HL-60/S4 treated with retinoic acid at 250 ng/mL for 4 days and 3 days (cell line): ENCODE data around the gene MFSD1.
"Not testable (repeated sequence)": the region's sequence is repeated elsewhere in the genome, so short reads cannot be mapped to it uniquely, and the experiment has no call there.

Experiments used
- in situ Hi-C: fragments of 300-500 bp; cut with MboI; formaldehyde crosslinking; loops from 2 replicates; pipeline ENCODE4 v1.7.0; 2022; ENCODE audit warnings: low sequenced_read_pairs

Gene MFSD1

DNA sequence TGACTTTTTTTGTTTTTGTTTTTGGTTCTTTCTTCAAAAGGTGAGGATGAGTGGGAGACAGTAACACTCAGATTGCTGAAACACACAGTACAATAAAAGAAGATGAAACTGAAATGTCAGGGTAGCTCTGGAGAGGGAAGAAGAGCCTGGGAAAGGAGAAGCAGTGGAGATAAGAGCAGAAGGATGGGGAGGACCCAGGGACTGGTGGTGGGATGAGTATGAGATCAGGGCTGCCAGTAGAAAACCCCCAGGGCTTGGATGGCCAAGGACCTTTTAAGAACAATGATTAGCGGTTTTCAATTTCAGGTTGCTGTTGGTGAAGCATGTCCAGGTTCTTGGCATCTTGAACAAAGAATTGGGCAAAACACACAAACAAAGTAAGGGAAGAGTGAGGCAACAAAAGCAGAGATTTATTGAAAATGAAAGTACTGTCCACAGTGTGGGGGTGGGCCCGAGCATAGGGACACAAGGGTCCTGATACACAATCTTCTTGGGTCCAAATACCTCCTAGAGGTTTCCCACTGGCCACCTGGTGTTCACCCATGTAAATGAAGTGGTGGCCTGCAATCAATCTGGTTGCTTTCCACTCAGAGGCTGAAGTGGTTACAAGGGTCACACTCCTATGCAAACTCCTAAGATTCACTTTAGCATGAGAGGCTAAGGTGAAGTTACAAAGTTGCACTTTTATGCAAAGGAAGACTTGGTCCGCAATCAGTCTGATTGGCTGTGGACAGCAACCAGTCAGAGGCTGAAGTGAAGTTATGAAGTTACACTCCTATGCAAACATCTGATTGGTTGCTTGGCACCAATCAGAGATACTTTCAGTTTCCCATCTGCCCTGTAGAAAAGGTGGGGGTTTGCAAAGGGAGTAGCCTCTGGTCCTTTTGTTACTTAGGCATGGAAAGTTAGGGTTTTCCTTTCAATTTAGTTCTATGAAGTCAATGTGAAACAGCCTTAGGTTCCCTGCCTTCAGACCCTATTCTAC is 26.1 kb upstream of the MFSD1 start:
- in situ Hi-C loops = no loop called here

DNA sequence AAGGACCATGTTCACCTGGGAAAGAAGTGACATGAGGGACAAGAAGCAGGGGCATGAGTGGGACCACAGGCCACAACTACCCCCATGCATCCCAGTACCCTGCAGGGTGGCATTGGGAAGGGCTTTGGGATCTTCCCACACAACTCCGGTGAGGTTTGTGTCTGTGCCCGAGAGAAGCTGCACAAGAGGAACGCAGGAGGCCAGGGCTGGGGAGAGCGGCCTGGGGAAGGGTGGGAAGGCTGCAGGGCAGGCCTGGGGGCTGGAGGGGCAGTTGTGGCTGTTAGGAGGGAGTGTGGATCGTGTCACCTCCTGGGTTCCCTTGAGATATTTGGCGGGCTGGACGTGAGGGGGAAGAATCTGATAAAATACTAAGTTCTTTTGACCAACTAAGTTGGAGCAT is 25.3 kb upstream of the MFSD1 start:
- in situ Hi-C loops = no loop called here

DNA sequence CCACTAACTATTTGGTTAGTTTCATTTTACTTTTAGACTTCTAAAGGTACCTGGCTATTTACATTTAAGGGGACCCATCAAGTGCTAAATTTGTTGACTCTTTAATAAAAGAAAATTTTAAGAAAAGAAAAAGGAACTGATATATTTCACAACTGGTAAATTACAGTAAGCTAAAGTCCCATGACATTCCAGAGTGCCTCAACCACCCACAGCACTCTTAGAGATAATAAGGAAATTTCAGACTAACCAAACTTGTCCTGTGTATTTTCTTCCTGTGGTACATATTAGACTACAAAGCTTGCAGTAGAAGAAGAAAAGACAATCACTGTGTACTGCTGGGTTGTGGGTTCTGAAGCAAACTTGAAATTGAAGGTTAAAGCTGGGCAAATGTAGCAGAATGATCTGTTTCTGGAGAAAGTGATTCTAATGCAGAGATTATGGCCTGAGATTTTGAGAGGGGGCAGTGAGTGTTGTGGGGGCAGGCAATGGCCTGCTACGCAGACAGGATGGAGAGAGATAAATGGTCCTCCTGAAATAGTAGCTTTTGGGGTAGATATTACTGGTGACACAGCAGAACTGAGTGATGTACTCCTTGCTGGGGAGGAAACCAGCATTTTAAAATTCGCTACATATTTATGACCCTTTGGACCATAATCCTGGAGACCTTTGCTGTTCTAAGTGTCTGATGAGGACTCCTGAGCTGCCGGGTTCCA is 24.5 kb upstream of the MFSD1 start:
- in situ Hi-C loops = no loop called here

DNA sequence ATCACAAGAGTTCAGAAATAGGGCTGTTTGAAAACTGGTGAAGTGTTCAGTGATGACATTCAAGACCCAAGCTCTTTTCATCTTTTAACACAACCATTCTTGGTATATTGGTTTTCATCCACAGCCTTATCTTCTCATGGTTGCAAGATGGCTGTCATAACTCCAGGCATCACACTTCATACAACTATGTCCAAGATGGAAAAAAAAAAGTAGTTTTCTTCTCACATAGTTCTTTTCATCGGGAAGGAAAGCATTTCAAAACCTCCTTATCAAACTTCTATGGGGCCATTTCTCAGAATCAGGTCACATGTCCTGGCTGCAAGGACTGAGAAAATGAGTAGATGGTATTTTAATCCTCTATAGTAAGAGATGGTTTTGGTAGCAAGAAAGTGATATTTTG is 21.1 kb upstream of the MFSD1 start:
- in situ Hi-C loops = no loop called here

DNA sequence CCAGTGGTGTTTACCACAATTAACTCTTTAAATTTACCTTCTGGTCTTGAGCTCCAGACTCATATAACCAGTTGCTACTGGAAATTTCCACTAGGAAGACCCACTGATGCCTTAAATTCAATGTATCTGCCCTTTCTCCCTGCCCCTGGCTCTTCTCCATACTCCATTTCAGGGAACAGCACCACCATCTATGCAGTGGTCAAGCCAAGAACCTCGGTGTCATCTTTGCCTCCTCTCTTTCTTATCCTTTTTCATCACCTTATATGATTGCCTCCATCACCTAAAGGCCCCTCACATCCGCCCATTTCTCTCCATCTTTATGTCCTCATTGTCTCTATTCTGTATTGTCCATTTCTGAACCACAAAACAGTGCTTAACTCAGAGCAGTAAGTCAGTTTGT is 20.7 kb upstream of the MFSD1 start:
- in situ Hi-C loops = no loop called here

DNA sequence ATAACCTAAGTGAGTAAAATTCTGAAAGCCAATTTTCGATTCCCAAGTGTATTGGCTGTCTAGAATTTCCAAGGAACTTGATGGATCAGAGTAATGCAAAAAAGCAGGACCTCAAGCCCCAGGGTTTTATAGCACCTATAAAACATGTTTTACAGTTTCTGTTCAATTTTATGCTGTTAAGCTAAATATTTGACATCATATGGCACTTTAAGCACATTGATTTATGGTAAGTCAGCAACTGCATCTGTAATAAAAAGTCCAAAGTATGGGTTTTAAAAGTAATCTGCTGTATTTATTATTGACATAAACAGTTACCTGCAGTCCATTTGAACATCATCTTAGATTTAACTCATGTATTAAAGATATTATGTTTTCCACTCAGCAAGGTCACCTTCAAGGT is 20.0 kb upstream of the MFSD1 start:
- in situ Hi-C loops = no loop called here

DNA sequence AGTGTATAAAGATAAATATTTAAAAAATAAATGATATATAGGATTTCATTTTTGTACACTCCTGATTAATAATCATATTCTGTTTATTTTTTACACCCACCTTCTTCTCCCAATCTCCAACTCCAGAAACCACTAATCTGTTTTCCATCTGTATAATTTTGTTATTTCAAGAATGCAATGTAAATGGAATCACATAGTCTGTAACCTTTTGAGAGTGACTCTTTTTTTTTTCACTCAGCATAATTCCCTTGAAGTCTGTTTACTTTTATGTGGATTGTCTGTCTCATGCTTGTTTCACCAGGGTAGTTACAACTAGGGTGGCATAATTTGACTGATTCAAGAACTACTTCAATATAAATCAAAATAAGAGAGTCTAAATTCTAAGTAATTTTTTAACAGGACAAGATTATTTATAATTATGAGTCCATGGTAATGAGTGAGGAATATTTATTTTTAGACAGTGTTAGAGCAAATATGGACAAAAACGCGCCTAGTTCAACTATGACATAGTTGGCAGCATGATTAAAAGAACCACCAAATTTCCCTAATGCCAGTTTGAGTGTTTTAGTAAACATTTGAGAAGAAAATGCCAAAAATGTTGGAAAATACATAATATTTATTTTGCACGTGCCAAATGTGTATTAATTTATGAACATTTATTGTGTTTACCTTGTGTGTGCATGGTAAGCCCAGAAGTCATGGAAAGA is 19.4 kb upstream of the MFSD1 start:
- in situ Hi-C loops = no loop called here

DNA sequence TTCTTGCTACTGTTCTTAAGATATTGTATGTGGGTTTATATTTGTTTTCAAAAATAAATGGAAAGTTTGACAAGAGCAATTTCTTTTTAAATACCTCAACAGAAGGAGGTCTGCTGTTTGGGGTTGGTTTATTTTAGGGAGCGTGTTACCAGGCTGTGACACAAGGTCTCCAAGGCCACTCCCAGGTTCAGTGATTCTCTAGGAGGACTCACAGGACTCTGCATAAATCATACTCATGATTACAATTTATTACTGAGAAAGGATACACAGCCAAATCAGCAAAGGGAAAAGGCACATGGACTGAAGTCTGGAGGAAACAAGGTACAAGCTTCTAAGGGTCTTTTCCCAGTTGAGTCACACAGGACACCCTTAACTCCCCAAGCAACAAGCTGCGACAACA is 18.8 kb upstream of the MFSD1 start:
- in situ Hi-C loops = no loop called here

DNA sequence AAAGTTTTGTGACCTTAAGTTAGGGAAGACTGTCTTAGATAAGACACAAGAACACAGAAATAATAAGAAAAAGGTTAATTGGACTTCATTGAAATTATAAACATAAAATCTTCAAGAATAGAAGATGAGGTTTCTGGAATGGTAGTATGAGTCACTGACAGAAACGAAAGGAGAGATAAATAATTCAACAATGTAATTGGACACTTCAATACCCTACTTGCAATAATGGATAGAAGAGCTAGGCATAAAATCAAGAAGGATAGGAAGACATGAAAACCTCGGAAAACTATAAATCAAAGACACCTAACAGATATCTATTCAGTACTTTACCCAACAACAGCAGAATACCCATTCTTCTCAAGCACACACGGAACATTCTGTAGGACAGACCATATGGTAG is 15.9 kb upstream of the MFSD1 start:
- in situ Hi-C loops = no loop called here

DNA sequence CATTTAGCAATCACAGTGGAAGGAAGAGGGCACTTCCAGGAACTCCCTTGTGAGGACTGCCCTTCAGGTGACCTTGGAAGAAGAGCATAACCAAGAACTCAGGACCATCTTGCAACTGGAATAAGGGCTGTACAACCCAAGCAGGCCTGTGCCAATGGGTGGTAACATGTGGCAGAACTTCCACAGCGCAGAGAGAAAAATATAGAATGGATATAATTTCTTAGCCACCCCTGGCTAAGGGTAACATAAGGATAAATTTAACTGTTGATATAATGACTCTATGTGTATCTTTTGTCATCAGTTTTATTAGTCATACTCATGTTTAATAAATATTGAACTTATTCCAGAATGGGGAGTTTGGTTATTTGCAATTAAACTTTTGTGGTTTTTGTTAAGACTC is 13.4 kb upstream of the MFSD1 start:
- in situ Hi-C loops = no loop called here

DNA sequence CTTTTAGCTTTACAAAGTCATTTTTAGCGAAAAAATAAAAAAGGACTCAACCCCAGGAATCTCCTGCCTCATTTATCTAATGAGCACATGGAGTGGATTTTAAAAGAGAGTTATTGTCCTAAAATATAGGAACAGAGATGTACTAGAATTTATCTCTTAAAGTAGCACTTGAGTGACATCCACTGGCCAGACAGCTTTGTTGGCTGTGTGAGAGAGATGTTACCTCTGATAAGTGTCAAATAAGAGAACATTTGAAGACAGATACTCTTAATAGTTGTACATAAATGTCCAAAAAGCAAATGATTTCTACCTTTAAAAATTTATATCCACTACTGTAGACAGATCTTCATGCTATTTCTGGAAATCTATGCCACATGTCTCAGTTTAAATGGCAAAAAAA is 12.3 kb upstream of the MFSD1 start:
- in situ Hi-C loops = no loop called here

DNA sequence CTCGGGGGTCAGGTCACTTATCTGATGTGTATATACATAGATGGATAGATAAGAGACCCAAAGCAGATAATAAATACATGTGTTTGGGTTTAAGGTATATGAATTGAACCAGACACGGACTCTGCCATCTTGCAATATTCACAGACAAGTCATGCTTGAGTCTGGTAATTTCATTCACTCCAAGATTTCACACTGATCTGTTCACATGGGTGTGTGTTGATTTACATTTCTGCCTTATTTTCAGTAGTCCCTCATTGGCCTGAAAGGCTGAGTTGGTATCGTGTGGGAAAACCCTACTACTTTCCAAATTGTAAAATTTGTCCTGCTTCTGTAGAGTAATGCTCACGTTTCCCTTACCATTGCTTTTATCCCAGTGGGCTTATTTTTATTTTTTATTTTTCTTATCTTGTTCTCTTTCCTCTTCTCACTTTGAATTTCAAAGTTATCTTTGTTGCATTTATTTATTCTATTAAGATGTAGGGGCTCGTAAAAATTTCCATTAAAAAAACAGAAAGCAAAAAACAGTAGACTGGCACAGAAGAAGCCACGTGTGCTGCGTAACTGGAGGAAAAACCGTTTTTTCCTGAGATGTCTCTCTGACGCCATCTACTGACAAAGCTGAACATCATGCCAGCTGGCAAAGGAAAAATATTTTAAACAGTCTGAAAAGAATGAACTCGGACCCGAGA is 10.8 kb upstream of the MFSD1 start:
- in situ Hi-C loops = no loop called here

DNA sequence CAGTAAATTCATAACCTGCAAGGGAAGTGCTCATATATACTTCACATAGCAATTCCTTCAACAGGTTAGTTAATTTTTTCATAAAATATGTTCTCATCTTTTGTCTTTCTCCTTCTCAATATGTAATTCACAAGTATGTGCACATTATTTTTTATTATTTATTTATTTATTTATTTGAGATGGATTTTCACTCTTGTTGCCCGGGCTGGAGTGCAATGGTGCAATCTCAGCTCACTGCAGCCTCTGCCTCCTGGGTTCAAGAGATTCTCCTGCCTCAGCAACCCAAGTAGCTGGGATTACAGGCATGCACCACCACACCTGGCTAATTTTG is 10.3 kb upstream of the MFSD1 start:
- in situ Hi-C loops = not testable (repeated sequence)

DNA sequence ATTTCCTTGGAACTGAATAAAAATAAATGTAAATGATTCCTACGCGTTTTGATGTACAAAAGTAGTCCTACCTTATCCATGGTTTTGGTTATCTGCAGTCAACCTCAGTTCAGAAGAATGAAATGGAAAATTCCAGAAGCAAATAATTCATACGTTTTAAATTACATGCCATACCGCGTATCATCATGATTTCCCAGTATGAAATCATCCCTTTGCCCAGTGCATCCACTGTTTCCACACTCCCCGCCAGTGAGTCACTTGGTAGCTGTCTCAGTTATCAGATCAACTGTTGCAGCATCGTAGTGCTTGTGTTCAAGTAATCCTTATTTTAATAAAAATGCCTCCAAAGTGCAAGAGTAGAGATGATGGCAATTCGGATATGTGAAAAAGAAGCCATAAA is 9.1 kb upstream of the MFSD1 start:
- in situ Hi-C loops = no loop called here

DNA sequence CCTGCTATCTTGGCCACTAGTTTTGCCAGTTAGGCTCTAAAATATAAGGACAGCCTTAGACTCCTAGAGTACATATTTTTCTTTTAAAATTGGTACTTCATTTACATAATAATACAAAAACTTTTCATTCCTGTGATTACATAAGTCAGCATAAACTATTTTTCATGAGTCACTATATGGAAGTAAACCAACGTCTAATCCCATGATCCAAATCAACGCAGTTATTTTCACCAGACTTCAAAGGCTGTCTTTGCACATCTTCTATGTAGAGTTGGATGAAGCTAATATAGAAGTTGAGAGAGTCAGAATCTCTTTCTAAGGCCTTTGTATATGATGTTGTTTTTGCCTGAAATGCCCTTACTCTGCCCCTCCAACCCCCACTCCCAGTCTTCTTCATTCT is 7.6 kb upstream of the MFSD1 start:
- in situ Hi-C loops = no loop called here

DNA sequence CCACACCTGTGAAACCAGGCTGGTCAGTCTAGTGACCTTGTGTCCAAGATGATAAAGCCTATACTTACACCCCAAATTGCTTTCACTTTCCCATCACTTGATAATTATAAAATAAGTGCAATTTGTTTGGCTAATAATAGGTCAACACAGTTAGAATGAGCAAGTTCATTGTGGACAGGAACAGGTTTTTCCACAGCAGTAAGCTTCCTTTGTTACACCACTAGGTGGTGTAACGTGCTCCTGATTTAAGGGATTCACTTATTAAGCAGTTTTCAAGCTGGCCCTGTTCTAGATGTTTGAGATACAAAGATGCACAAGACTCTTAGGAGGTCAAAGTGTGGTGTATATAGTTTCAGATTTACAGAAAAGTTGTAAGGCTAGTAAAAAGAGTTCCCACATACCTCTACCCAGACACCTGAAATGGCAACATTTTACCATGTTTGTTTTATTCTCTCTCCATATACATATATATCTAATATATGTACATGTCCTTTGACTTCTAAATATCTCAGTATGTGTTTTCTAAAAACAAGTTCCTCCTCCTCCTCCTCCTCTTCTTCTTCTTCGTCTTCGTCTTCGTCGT is 6.8 kb upstream of the MFSD1 start:
- in situ Hi-C loops = no loop called here

DNA sequence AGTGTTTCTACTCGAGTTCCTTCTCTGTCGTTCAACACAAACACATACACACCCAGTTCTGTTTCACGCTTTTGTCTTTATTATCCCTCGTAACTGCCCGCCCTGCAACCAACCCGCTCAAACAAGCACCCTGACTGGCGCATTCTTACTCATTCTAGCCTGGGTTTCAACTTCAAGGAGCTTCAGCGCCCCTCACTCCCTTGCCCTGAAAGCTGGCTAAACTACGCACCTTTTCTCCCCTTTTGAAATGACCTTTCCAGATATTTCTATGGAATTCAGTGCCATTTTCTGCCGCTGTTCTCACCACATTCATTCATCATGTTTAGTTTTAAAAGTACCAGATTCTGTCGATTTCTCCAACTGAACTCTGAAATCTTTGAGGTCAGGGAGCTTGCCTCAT is 653 bp upstream of the MFSD1 start:
- in situ Hi-C loops = no loop called here

DNA sequence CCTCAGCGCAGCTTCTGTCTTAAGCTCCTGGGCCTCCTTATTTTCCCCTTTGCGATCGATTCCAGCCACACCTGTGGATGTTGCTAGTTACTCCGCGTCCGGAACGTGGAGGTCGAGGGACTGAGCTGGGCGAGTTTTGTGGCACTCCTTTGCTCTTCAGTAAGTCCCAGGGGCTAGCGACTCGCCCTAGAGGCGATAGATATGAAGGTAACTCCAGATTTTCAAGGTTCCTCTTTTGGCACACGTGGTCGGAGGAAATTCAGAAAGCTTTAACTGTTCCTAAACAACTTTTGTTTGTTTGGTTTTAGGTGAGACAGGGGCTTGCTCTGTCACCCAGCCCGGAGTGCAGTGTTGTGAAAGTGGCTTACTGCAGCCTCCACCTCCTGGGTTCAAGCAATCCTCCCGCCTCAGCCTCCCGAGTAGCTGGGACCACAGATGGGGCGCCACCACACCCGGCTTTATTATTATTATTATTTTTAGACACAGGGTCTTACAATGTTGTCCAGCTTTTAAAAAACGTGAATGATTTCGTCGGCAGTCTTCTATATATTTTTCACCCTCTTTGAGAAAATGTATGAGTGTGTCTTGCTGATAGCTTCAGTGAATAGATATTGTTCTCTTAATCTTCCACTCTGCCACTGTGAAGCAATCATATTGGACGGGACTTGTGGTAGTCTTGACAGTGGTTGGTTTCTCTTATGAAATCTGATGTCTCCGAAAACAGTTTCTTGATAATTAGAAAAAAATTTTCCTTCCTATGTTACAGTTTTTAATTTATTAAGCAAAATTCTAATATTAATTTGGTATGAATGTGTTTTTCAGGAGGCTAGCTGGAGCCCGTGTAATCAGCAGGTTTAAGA is 785 bp downstream of the MFSD1 start:
- in situ Hi-C loops = no loop called here

DNA sequence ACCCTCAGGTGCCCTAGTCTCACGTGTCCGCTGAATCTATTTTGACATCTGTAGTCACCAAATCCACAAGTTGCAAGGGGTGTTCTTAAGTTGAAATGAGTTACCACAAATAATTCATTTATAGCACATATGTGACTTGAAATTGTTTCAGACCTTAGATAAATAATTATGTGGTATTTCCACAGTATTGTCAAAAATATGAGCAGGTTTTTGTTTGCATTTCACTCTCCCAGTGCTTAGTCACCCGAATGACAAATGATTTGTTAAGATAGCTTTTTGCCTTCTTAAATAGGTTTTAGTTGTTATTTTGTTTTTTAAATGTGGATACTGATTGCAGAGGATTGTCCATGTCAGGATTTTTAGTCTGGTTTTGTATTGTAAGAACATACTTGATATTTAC is 2.6 kb downstream of the MFSD1 start:
- in situ Hi-C loops = no loop called here

DNA sequence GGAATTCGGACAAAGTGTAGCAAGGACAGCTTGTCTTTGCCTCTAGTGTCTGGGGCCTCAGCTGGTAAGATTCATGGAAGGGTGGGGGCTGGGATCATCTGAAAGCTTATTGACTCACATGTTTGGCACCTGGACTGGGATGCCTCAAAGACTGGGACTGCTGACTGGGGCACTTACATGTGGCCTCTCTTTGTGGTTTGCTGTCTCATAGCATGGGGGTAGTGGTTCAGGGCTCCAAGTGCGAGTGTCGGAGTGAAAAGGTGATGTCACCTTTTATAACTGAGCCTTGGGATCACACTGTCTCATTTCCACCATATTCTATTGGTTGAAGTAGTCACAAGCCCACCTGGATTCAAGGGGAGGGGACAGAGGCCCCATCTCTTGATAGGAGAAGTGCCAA is 6.8 kb downstream of the MFSD1 start:
- in situ Hi-C loops = no loop called here
